PC-9 (cell line): ENCODE results near the gene FAM120A.

ENCODE experiments used
- CTCF ChIP-seq: fragments of 200-600 bp; sonication (generic); conservative IDR thresholded peaks from 2 replicates; pipeline ENCODE4 v1.6.1; 2017; ENCODE audit warnings: mixed run types, antibody characterized with exemption, mild to moderate bottlenecking, moderate library complexity
- EZH2 ChIP-seq: fragments of 200-600 bp; sonication (generic); IDR thresholded peaks from 2 replicates; pipeline ENCODE4 v1.8.0; 2017; ENCODE audit warnings: antibody characterized with exemption, low read depth

GRCh38 chr9:93476924-93477323 lies 25.4 kb downstream of the FAM120A start:
- no peak for TF ChIP-seq CTCF
- TF ChIP-seq EZH2, result no peak
